ENCODE measurements around the gene MARF1.
A peak's percentile ranks its signal among the peaks of the same experiment; 100 is the strongest.
"Not testable (repeated sequence)": the region's sequence is repeated elsewhere in the genome, so short reads cannot be mapped to it uniquely, and the experiment has no call there.

The MARF1 gene

GRCh38 chr16:15643048-15643945 is at the start of gene MARF1:
MARF1 (minus strand) TSS chr16:15643154; CDS start chr16:15639233, 3,921 bp downstream.
- DNase-seq (ENCODE audit: low spot score in 2 of 2) (peak; percentile 98 to 99), ATAC-seq (replicated peaks; ENCODE audit: extremely low read depth, poor library complexity, severe bottlenecking) (peak; percentile 75)
- Mint-ChIP-seq H3K9me3 (no peaks in the 10 kb centered on the region), H3K27me3 (no peaks in the 10 kb centered on the region), H3K27ac (ENCODE audit: low read depth) (peak within 1 kb of the TSS; percentile 90), H3K36me3 (ENCODE audit: insufficient read depth) (peaks cover 25% of the 10 kb centered on the region), H3K4me3 (peak within 1 kb of the TSS; percentile 86), H3K4me1 (peaks cover 37% of the 10 kb centered on the region)

- not testable (repeated sequence) for DNase-seq (ENCODE audit: low spot score in 2 of 2); ATAC-seq (replicated peaks; ENCODE audit: extremely low read depth, poor library complexity, severe bottlenecking); H3K4me1 Mint-ChIP-seq; H3K4me3 Mint-ChIP-seq; H3K27me3 Mint-ChIP-seq; H3K27ac Mint-ChIP-seq (ENCODE audit: low read depth); H3K9me3 Mint-ChIP-seq
- H3K36me3 Mint-ChIP-seq (ENCODE audit: insufficient read depth), result peaks cover 88% of the 10 kb centered on the region
These were observed 49.6 kb upstream of the MARF1 start for GRCh38 chr16:15692508-15692907.

- DNase-seq (ENCODE audit: low spot score in 2 of 2) (no peak), ATAC-seq (replicated peaks; ENCODE audit: extremely low read depth, poor library complexity, severe bottlenecking) (no peak)
- no peak overlapping the region for H3K4me3 Mint-ChIP-seq
- H3K27ac Mint-ChIP-seq (ENCODE audit: low read depth), result no peak overlapping the region
- H3K9me3 Mint-ChIP-seq, result no peaks in the 10 kb centered on the region
- peaks cover 82% of the 10 kb centered on the region for H3K36me3 Mint-ChIP-seq (ENCODE audit: insufficient read depth)
- H3K27me3 Mint-ChIP-seq, result no peaks in the 10 kb centered on the region
- H3K4me1 Mint-ChIP-seq, result no peaks in the 10 kb centered on the region
These were observed 48.1 kb upstream of the MARF1 start for GRCh38 chr16:15691046-15691445.

GRCh38 chr16:15690296-15690695 is 47.3 kb upstream of the MARF1 start:
- no peaks in the 10 kb centered on the region for H3K9me3 Mint-ChIP-seq
- H3K27me3 Mint-ChIP-seq, result no peaks in the 10 kb centered on the region
- peaks cover 83% of the 10 kb centered on the region for H3K36me3 Mint-ChIP-seq (ENCODE audit: insufficient read depth)
- H3K4me1 Mint-ChIP-seq, result no peaks in the 10 kb centered on the region
- no peak overlapping the region for H3K27ac Mint-ChIP-seq (ENCODE audit: low read depth)
- no peak for DNase-seq (ENCODE audit: low spot score in 2 of 2)
- ATAC-seq (replicated peaks; ENCODE audit: extremely low read depth, poor library complexity, severe bottlenecking), result no peak
- H3K4me3 Mint-ChIP-seq, result no peak overlapping the region

GRCh38 chr16:15689290-15689689 is 46.3 kb upstream of the MARF1 start:
- H3K9me3 Mint-ChIP-seq, result no peaks in the 10 kb centered on the region
- H3K4me3 Mint-ChIP-seq, result no peak overlapping the region
- ATAC-seq (replicated peaks; ENCODE audit: extremely low read depth, poor library complexity, severe bottlenecking), result no peak
- DNase-seq (ENCODE audit: low spot score in 2 of 2), result no peak
- H3K27ac Mint-ChIP-seq (ENCODE audit: low read depth), result no peak overlapping the region
- H3K4me1 Mint-ChIP-seq, result no peaks in the 10 kb centered on the region
- no peaks in the 10 kb centered on the region for H3K27me3 Mint-ChIP-seq
- H3K36me3 Mint-ChIP-seq (ENCODE audit: insufficient read depth), result peaks cover 83% of the 10 kb centered on the region

GRCh38 chr16:15686287-15686686 is 43.3 kb upstream of the MARF1 start:
- Mint-ChIP-seq H3K9me3 (no peaks in the 10 kb centered on the region), H3K36me3 (ENCODE audit: insufficient read depth) (peaks cover 75% of the 10 kb centered on the region), H3K4me1 (no peaks in the 10 kb centered on the region), H3K27me3 (no peaks in the 10 kb centered on the region), H3K27ac (ENCODE audit: low read depth) (peak overlapping the region; percentile 41), H3K4me3 (no peak overlapping the region)
- DNase-seq (ENCODE audit: low spot score in 2 of 2), result no peak
- no peak for ATAC-seq (replicated peaks; ENCODE audit: extremely low read depth, poor library complexity, severe bottlenecking)

- Mint-ChIP-seq H3K27ac (ENCODE audit: low read depth) (no peak overlapping the region), H3K9me3 (no peaks in the 10 kb centered on the region), H3K27me3 (no peaks in the 10 kb centered on the region), H3K4me1 (peaks cover 6% of the 10 kb centered on the region), H3K36me3 (ENCODE audit: insufficient read depth) (peaks cover 68% of the 10 kb centered on the region), H3K4me3 (no peak overlapping the region)
- ATAC-seq (replicated peaks; ENCODE audit: extremely low read depth, poor library complexity, severe bottlenecking) (no peak), DNase-seq (ENCODE audit: low spot score in 2 of 2) (no peak)
These were observed 39.2 kb upstream of the MARF1 start for GRCh38 chr16:15682105-15682570.

GRCh38 chr16:15677447-15677846 is 34.5 kb upstream of the MARF1 start:
- Mint-ChIP-seq H3K27me3 (no peaks in the 10 kb centered on the region), H3K4me3 (no peak overlapping the region), H3K36me3 (ENCODE audit: insufficient read depth) (peaks cover 68% of the 10 kb centered on the region), H3K27ac (ENCODE audit: low read depth) (no peak overlapping the region), H3K4me1 (peaks cover 24% of the 10 kb centered on the region), H3K9me3 (no peaks in the 10 kb centered on the region)
- no peak for ATAC-seq (replicated peaks; ENCODE audit: extremely low read depth, poor library complexity, severe bottlenecking)
- DNase-seq (ENCODE audit: low spot score in 2 of 2), result no peak

- Mint-ChIP-seq H3K9me3 (no peaks in the 10 kb centered on the region), H3K27ac (ENCODE audit: low read depth) (peak overlapping the region; percentile 17), H3K4me3 (no peak overlapping the region), H3K27me3 (no peaks in the 10 kb centered on the region), H3K36me3 (ENCODE audit: insufficient read depth) (peaks cover 64% of the 10 kb centered on the region), H3K4me1 (peaks cover 24% of the 10 kb centered on the region)
- DNase-seq (ENCODE audit: low spot score in 2 of 2), result no peak
- ATAC-seq (replicated peaks; ENCODE audit: extremely low read depth, poor library complexity, severe bottlenecking), result no peak
These were observed 33.6 kb upstream of the MARF1 start for GRCh38 chr16:15676506-15676905.

GRCh38 chr16:15674571-15674970 is 31.6 kb upstream of the MARF1 start:
- no peak for DNase-seq (ENCODE audit: low spot score in 2 of 2)
- Mint-ChIP-seq H3K36me3 (ENCODE audit: insufficient read depth) (peaks cover 63% of the 10 kb centered on the region), H3K4me3 (no peak overlapping the region), H3K9me3 (no peaks in the 10 kb centered on the region), H3K4me1 (peaks cover 24% of the 10 kb centered on the region), H3K27me3 (no peaks in the 10 kb centered on the region), H3K27ac (ENCODE audit: low read depth) (peak overlapping the region; percentile 79)
- ATAC-seq (replicated peaks; ENCODE audit: extremely low read depth, poor library complexity, severe bottlenecking), result no peak

- H3K4me3 Mint-ChIP-seq, result peak overlapping the region; percentile 29
- H3K4me1 Mint-ChIP-seq, result peaks cover 24% of the 10 kb centered on the region
- DNase-seq (ENCODE audit: low spot score in 2 of 2), result peak; percentile 29 to 45
- H3K27me3 Mint-ChIP-seq, result no peaks in the 10 kb centered on the region
- no peaks in the 10 kb centered on the region for H3K9me3 Mint-ChIP-seq
- peak overlapping the region; percentile 79 for H3K27ac Mint-ChIP-seq (ENCODE audit: low read depth)
- ATAC-seq (replicated peaks; ENCODE audit: extremely low read depth, poor library complexity, severe bottlenecking), result peak; percentile 81
- H3K36me3 Mint-ChIP-seq (ENCODE audit: insufficient read depth), result peaks cover 63% of the 10 kb centered on the region
These were observed 29.7 kb upstream of the MARF1 start for GRCh38 chr16:15672514-15673167.

- Mint-ChIP-seq H3K27ac (ENCODE audit: low read depth) (peak overlapping the region; percentile 79), H3K36me3 (ENCODE audit: insufficient read depth) (peaks cover 67% of the 10 kb centered on the region), H3K4me1 (peaks cover 24% of the 10 kb centered on the region)
- not testable (repeated sequence) for H3K9me3 Mint-ChIP-seq; ATAC-seq (replicated peaks; ENCODE audit: extremely low read depth, poor library complexity, severe bottlenecking); DNase-seq (ENCODE audit: low spot score in 2 of 2); H3K27me3 Mint-ChIP-seq; H3K4me3 Mint-ChIP-seq
These were observed 29.2 kb upstream of the MARF1 start for GRCh38 chr16:15672127-15672513.

Data from central memory CD8-positive, alpha-beta T cell (primary cell).